ENCODE measurements around the gene C1QTNF6.

- TF ChIP-seq POLR2A (IDR thresholded peaks at IDR 0.05; ENCODE audit: low read depth, low read length): no peak
- TF ChIP-seq ATF7 (IDR thresholded peaks at IDR 0.05; ENCODE audit: low read depth): no peak
These were observed 9.6 kb upstream of the C1QTNF6 start for GRCh38 chr22:37197451-37198257.

Measured in GM12878 (cell line).